ENCODE data around the gene FHAD1. TPM values are rescaled to one million over a fixed set of nuclear protein-coding genes. Genes with fewer than 3 reads are reported as not detected.
A peak's percentile ranks its signal among the peaks of the same experiment; 100 is the strongest.

FHAD1 gene
- total RNA-seq, 1 donor: 0.63 TPM

- no peak overlapping the region for H3K4me3 ChIP-seq (ENCODE audit: low read depth, low read length)
- DNase-seq (ENCODE audit: low read depth): no peak
- TF ChIP-seq CTCF (IDR thresholded peaks at IDR 0.05; ENCODE audit: insufficient read depth, low read length): no peak
Observed at GRCh38 chr1:15316510-15316909, 69.5 kb downstream of the FHAD1 start.

GRCh38 chr1:15320267-15320666, 73.2 kb downstream of the FHAD1 start:
- no peak for DNase-seq (ENCODE audit: low read depth)
- TF ChIP-seq CTCF (IDR thresholded peaks at IDR 0.05; ENCODE audit: insufficient read depth, low read length): no peak
- H3K4me3 ChIP-seq (ENCODE audit: low read depth, low read length): no peak overlapping the region

GRCh38 chr1:15321601-15322000, 74.6 kb downstream of the FHAD1 start:
- no peak for TF ChIP-seq CTCF (IDR thresholded peaks at IDR 0.05; ENCODE audit: insufficient read depth, low read length)
- H3K4me3 ChIP-seq (ENCODE audit: low read depth, low read length): no peak overlapping the region
- no peak for DNase-seq (ENCODE audit: low read depth)

- TF ChIP-seq CTCF (IDR thresholded peaks at IDR 0.05; ENCODE audit: insufficient read depth, low read length): no peak
- H3K4me3 ChIP-seq (ENCODE audit: low read depth, low read length): no peak overlapping the region
- DNase-seq (ENCODE audit: low read depth): no peak
Observed at GRCh38 chr1:15322648-15323350, 75.8 kb downstream of the FHAD1 start.

GRCh38 chr1:15323351-15323988, 76.4 kb downstream of the FHAD1 start:
- no peak overlapping the region for H3K4me3 ChIP-seq (ENCODE audit: low read depth, low read length)
- TF ChIP-seq CTCF (IDR thresholded peaks at IDR 0.05; ENCODE audit: insufficient read depth, low read length): peak; percentile 99
- DNase-seq (ENCODE audit: low read depth): peak; percentile 84

GRCh38 chr1:15323989-15324868, 77.2 kb downstream of the FHAD1 start:
- no peak for DNase-seq (ENCODE audit: low read depth)
- H3K4me3 ChIP-seq (ENCODE audit: low read depth, low read length): no peak overlapping the region
- TF ChIP-seq CTCF (IDR thresholded peaks at IDR 0.05; ENCODE audit: insufficient read depth, low read length): no peak
